ENCODE results near the gene PRPF19. TPM values are rescaled to one million over a fixed set of nuclear protein-coding genes. Genes with fewer than 3 reads are reported as not detected.

Gene PRPF19
- total RNA-seq, 1 experiment from 2014 or later: 116 TPM

DNA sequence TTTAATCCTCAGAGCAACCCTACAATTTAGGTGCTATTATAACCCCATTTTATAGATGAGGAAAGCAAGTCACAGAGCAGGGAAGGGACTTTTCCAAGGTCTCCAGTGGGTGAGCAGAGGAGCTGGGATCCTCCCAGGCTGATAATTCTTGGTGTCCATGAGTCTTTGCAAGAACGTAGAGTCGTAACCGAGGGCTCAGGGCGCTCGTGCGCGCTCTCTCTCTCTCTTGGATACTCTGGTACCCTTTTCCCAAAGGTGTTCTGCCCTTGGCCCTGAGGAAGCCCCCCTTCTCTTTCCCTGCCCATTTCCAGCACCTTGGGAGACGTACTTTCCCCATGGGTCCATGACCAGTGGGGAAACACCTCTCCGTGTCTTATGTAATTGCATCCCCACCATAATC is 44.2 kb downstream of the PRPF19 start (continued):
- TF ChIP-seq KAT7 (CRISPR knock-in tag; IDR thresholded peaks at IDR 0.05; ENCODE audit: borderline replicate concordance): no peak
- no peak for TF ChIP-seq JAZF1 (CRISPR knock-in tag; IDR thresholded peaks at IDR 0.05)
- TF ChIP-seq, protein P1, sequence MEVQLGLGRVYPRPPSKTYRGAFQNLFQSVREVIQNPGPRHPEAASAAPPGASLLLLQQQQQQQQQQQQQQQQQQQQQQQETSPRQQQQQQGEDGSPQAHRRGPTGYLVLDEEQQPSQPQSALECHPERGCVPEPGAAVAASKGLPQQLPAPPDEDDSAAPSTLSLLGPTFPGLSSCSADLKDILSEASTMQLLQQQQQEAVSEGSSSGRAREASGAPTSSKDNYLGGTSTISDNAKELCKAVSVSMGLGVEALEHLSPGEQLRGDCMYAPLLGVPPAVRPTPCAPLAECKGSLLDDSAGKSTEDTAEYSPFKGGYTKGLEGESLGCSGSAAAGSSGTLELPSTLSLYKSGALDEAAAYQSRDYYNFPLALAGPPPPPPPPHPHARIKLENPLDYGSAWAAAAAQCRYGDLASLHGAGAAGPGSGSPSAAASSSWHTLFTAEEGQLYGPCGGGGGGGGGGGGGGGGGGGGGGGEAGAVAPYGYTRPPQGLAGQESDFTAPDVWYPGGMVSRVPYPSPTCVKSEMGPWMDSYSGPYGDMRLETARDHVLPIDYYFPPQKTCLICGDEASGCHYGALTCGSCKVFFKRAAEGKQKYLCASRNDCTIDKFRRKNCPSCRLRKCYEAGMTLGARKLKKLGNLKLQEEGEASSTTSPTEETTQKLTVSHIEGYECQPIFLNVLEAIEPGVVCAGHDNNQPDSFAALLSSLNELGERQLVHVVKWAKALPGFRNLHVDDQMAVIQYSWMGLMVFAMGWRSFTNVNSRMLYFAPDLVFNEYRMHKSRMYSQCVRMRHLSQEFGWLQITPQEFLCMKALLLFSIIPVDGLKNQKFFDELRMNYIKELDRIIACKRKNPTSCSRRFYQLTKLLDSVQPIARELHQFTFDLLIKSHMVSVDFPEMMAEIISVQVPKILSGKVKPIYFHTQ (CRISPR knock-in tag; IDR thresholded peaks at IDR 0.05): no peak
- no peak for TF ChIP-seq GABPB1 (CRISPR knock-in tag; IDR thresholded peaks at IDR 0.05)

- Mint-ChIP-seq H3K27ac (no peak overlapping the region), H3K4me1 (no peaks in the 10 kb centered on the region), H3K4me3 (no peak overlapping the region), H3K9me3 (no peaks in the 10 kb centered on the region), H3K27me3 (ENCODE audit: low read depth) (no peaks in the 10 kb centered on the region; the same call in 1 of the 2 replicates), H3K36me3 (no peaks in the 10 kb centered on the region)
- CTCF ChIA-PET: interaction anchor here (0.7 to 2.5 kb wide), 3 partner anchors 27 to 86 kb away, joined by 3 to 9 read pairs (median 4); no protein-coding TSS in a partner anchor
- TF ChIP-seq FOXP1 (CRISPR knock-in tag; IDR thresholded peaks at IDR 0.05; ENCODE audit: borderline replicate concordance) (no peak), CREM (CRISPR knock-in tag; IDR thresholded peaks at IDR 0.05) (no peak), TEAD1 (CRISPR knock-in tag; IDR thresholded peaks at IDR 0.05) (no peak), SP1 (CRISPR knock-in tag; conservative IDR thresholded peaks at IDR 0.05) (no peak), HMGXB4 (CRISPR knock-in tag; IDR thresholded peaks at IDR 0.05) (no peak), CREB1 (CRISPR knock-in tag; IDR thresholded peaks at IDR 0.05) (no peak), RORB (CRISPR knock-in tag; IDR thresholded peaks at IDR 0.05) (no peak), ELF4 (CRISPR knock-in tag; IDR thresholded peaks at IDR 0.05; ENCODE audit: low read depth) (no peak), ZNF671 (CRISPR knock-in tag; IDR thresholded peaks at IDR 0.05) (no peak), NFATC4 (CRISPR knock-in tag; IDR thresholded peaks at IDR 0.05) (no peak)
- TF ChIP-seq, protein P2, sequence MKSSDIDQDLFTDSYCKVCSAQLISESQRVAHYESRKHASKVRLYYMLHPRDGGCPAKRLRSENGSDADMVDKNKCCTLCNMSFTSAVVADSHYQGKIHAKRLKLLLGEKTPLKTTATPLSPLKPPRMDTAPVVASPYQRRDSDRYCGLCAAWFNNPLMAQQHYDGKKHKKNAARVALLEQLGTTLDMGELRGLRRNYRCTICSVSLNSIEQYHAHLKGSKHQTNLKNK (CRISPR knock-in tag; IDR thresholded peaks at IDR 0.05): no peak
- TF ChIP-seq, protein P3, sequence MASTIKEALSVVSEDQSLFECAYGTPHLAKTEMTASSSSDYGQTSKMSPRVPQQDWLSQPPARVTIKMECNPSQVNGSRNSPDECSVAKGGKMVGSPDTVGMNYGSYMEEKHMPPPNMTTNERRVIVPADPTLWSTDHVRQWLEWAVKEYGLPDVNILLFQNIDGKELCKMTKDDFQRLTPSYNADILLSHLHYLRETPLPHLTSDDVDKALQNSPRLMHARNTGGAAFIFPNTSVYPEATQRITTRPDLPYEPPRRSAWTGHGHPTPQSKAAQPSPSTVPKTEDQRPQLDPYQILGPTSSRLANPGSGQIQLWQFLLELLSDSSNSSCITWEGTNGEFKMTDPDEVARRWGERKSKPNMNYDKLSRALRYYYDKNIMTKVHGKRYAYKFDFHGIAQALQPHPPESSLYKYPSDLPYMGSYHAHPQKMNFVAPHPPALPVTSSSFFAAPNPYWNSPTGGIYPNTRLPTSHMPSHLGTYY (CRISPR knock-in tag; IDR thresholded peaks at IDR 0.05): no peak
- TF ChIP-seq, protein P4, sequence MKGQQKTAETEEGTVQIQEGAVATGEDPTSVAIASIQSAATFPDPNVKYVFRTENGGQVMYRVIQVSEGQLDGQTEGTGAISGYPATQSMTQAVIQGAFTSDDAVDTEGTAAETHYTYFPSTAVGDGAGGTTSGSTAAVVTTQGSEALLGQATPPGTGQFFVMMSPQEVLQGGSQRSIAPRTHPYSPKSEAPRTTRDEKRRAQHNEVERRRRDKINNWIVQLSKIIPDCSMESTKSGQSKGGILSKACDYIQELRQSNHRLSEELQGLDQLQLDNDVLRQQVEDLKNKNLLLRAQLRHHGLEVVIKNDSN (CRISPR knock-in tag; IDR thresholded peaks at IDR 0.05): no peak
- POLR2A ChIA-PET: no interaction called here
- DNase-seq (ENCODE audit: low spot score) (no peak), ATAC-seq (no peak; the same call in 1 of the 2 replicates)
Observed at GRCh38 chr11:60860943-60861342, 45.4 kb downstream of the PRPF19 start.

GRCh38 chr11:60859616-60860250 is 46.7 kb downstream of the PRPF19 start:
- CTCF ChIA-PET: interaction anchor here (0.8 to 2.5 kb wide), 3 partner anchors 28 to 40 kb away, joined by 3 to 9 read pairs (median 5); no protein-coding TSS in a partner anchor
- ATAC-seq (no peak), DNase-seq (ENCODE audit: low spot score) (no peak)
- Mint-ChIP-seq H3K9me3 (no peaks in the 10 kb centered on the region), H3K27ac (no peak overlapping the region), H3K36me3 (no peaks in the 10 kb centered on the region), H3K4me3 (no peak overlapping the region), H3K27me3 (ENCODE audit: low read depth) (peaks cover 3% of the 10 kb centered on the region), H3K4me1 (no peaks in the 10 kb centered on the region)
- POLR2A ChIA-PET: no interaction called here
- TF ChIP-seq ARID4B (CRISPR knock-in tag; IDR thresholded peaks at IDR 0.05; ENCODE audit: borderline replicate concordance) (no peak), NFE2L1 (CRISPR knock-in tag; IDR thresholded peaks at IDR 0.05) (no peak), RELA (CRISPR knock-in tag; IDR thresholded peaks at IDR 0.05; ENCODE audit: borderline replicate concordance) (no peak), GRHL2 (CRISPR knock-in tag; IDR thresholded peaks at IDR 0.05; ENCODE audit: insufficient replicate concordance, severe bottlenecking) (no peak)
